DOHH2 (cell line): ENCODE measurements around the gene ALAS1.

Source experiments
- H3F3A ChIP-seq: fragments of 200-600 bp; sonication (generic), shearing (Covaris generic); 2 replicates; pipeline ENCODE4 v1.6.0; 2016; ENCODE audit warnings: antibody characterized with exemption, mild to moderate bottlenecking; ENCODE audit not compliant: control insufficient read depth, insufficient read depth
- H3K27ac ChIP-seq: fragments of 200-600 bp; sonication (generic); 2 replicates; pipeline ENCODE4 v1.5.1; 2014; ENCODE audit warnings: low read depth, mild to moderate bottlenecking, low read length, moderate library complexity
- H3K27me3 ChIP-seq: fragments of 200-600 bp; sonication (generic); 2 replicates; pipeline ENCODE4 v1.6.1; 2014; ENCODE audit warnings: mild to moderate bottlenecking, low read length, mixed read lengths; ENCODE audit not compliant: control insufficient read depth
- H3K36me3 ChIP-seq: fragments of 200-600 bp; sonication (generic); 2 replicates; pipeline ENCODE4 v1.6.1; 2014; ENCODE audit warnings: mild to moderate bottlenecking, low read length, moderate library complexity, mixed read lengths; ENCODE audit not compliant: control insufficient read depth
- H3K4me1 ChIP-seq: fragments of 200-600 bp; sonication (generic); 2 replicates; pipeline ENCODE4 v1.6.1; 2014; ENCODE audit warnings: mild to moderate bottlenecking, low read length, mixed read lengths; ENCODE audit not compliant: control insufficient read depth
- H3K4me2 ChIP-seq: fragments of 200-600 bp; sonication (generic); 2 replicates; pipeline ENCODE4 v1.6.0; 2014; ENCODE audit warnings: mild to moderate bottlenecking, low read length, moderate library complexity
- H3K4me3 ChIP-seq: fragments of 200-600 bp; sonication (generic); 2 replicates; pipeline ENCODE4 v1.5.1; 2014; ENCODE audit warnings: mild to moderate bottlenecking, low read length, mixed read lengths
- H3K79me2 ChIP-seq: fragments of 200-600 bp; sonication (generic); 2 replicates; pipeline ENCODE4 v1.6.1; 2014; ENCODE audit warnings: mild to moderate bottlenecking, low read length, mixed read lengths; ENCODE audit not compliant: control insufficient read depth
- H3K9me2 ChIP-seq: fragments of 200-600 bp; sonication (generic); replicated peaks from 2 replicates; pipeline ENCODE4 v1.6.1; 2014; ENCODE audit warnings: mild to moderate bottlenecking, low read length, mixed read lengths; ENCODE audit not compliant: control insufficient read depth
- H3K9me3 ChIP-seq: fragments of 200-600 bp; sonication (generic); 2 replicates; pipeline ENCODE4 v1.6.1; 2014; ENCODE audit warnings: antibody characterized with exemption, low read length, mixed read lengths; ENCODE audit not compliant: control insufficient read depth, insufficient read depth
- H4K20me1 ChIP-seq: fragments of 200-600 bp; sonication (generic); 2 replicates; pipeline ENCODE4 v1.6.0; 2014; ENCODE audit warnings: low read depth, mild to moderate bottlenecking, antibody characterized with exemption, low read length, moderate library complexity; ENCODE audit not compliant: control insufficient read depth, insufficient read depth
- EZH2phosphoT487 ChIP-seq: fragments of 200-600 bp; sonication (generic); IDR thresholded peaks from 2 replicates; pipeline ENCODE4 v1.6.1; 2017; ENCODE audit warnings: borderline replicate concordance, mild to moderate bottlenecking, antibody characterized with exemption, low read length, moderate library complexity, mixed read lengths
- TF ChIP-seq, protein P1 (sequence below): fragments of 200-600 bp; sonication (generic); IDR thresholded peaks from one replicate; pipeline ENCODE4 v1.5.1; 2014; ENCODE audit warnings: antibody characterized with exemption, mild to moderate bottlenecking, low read depth, low read length; ENCODE audit not compliant: poor library complexity, severe bottlenecking

The ALAS1 gene

DNA sequence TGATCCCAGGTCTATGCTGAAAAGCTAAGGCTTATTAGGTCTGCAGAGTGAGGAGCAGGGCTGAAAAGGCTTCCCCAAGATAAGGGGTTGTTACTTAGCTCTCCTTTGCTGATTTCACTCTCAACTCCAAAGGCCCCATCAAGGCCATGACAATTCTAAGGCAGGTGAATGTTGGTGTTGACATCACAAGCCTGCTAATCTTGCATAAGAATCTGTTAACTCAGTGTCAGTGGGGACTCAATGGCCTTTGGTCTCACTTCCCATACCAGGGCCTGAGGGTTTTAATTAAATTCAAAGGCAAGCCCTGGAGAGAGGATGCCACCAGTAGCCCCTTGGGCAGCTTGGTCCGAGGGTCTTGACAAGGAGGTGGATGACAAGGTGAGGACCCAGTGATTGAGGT lies 9.4 kb upstream of the ALAS1 start:
- Histone ChIP-seq H3K27me3 (no peaks in the 10 kb centered on the region), H4K20me1 (no peaks in the 10 kb centered on the region), H3K9me3 (no peaks in the 10 kb centered on the region), H3K79me2 (no peaks in the 10 kb centered on the region), H3F3A (no peaks in the 10 kb centered on the region), H3K36me3 (no peaks in the 10 kb centered on the region), H3K4me2 (no peak overlapping the region), H3K27ac (no peak overlapping the region), H3K4me1 (no peaks in the 10 kb centered on the region), H3K9me2 (no peaks in the 10 kb centered on the region), H3K4me3 (no peak overlapping the region)
- no peak for TF ChIP-seq EZH2phosphoT487
- TF ChIP-seq, protein P1, sequence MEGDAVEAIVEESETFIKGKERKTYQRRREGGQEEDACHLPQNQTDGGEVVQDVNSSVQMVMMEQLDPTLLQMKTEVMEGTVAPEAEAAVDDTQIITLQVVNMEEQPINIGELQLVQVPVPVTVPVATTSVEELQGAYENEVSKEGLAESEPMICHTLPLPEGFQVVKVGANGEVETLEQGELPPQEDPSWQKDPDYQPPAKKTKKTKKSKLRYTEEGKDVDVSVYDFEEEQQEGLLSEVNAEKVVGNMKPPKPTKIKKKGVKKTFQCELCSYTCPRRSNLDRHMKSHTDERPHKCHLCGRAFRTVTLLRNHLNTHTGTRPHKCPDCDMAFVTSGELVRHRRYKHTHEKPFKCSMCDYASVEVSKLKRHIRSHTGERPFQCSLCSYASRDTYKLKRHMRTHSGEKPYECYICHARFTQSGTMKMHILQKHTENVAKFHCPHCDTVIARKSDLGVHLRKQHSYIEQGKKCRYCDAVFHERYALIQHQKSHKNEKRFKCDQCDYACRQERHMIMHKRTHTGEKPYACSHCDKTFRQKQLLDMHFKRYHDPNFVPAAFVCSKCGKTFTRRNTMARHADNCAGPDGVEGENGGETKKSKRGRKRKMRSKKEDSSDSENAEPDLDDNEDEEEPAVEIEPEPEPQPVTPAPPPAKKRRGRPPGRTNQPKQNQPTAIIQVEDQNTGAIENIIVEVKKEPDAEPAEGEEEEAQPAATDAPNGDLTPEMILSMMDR, result no peak

DNA sequence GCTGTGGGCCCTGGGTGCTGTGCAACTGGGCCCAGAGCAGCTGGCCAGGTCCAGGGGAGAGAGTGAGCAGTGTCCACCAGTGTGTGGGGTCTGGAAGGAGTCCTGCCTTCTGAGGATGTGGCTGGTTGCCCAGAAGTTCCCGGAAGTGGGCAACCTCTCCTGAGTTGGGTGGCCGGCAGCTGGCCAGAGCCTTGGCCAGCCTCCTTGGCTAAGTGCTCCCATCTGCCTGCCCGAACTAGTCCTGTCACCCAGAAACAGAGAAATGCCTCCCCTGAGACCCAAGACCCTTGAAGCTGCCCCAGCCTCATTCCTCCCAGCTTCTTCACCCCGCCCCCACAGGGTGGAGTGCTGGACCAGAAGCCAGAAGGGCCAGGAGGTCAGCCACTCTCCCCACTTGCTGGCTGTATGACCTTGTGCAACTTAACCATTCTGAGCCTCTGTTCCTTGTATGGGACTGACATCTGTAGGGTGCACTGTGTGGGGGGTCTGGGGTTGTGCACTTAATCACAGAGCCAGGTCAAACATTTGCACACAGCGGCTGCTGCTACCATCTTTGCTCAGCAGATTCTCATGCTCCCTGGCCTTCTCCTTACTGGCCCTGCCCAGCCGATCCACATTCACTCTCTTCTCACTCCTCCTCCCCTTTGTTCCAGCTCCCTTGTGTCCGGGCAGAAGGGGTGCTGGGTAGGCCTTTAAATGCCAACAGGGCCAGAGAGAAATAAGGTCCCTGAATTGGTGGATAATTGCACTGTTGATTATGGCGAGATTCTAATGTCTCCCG lies 7.5 kb upstream of the ALAS1 start:
- Histone ChIP-seq H3K79me2 (no peaks in the 10 kb centered on the region), H4K20me1 (no peaks in the 10 kb centered on the region), H3K36me3 (no peaks in the 10 kb centered on the region), H3K9me2 (no peaks in the 10 kb centered on the region), H3F3A (no peaks in the 10 kb centered on the region), H3K9me3 (no peaks in the 10 kb centered on the region), H3K4me3 (no peak overlapping the region), H3K4me1 (no peaks in the 10 kb centered on the region), H3K4me2 (no peak overlapping the region), H3K27ac (no peak overlapping the region), H3K27me3 (no peaks in the 10 kb centered on the region)
- TF ChIP-seq, protein P1, result no peak
- no peak for TF ChIP-seq EZH2phosphoT487

DNA sequence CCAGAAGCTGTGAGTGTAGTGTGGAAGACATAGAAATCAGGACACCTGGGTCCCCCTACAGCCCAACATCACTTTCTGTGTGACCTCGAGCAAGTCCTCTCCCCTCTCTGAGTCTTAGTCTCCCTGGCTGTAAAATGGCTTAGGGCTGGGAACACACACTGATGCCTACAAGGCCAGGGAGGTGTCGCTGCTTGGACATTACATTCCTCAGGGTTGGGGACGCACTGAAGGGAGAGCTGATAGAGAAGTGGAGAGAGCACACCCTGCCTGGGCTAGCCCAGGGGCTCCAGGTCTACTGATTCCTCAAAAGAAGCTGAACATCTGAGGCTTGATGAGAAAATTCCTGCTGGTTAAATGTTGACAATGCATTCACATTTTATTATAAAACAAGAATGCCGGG lies 6.3 kb upstream of the ALAS1 start:
- Histone ChIP-seq H3K36me3 (no peaks in the 10 kb centered on the region), H3K79me2 (no peaks in the 10 kb centered on the region), H3K9me3 (no peaks in the 10 kb centered on the region), H3K4me2 (no peak overlapping the region), H3K27me3 (no peaks in the 10 kb centered on the region), H3F3A (no peaks in the 10 kb centered on the region), H3K4me1 (no peaks in the 10 kb centered on the region), H3K9me2 (no peaks in the 10 kb centered on the region), H3K4me3 (no peak overlapping the region), H3K27ac (no peak overlapping the region), H4K20me1 (no peaks in the 10 kb centered on the region)
- TF ChIP-seq, protein P1, result no peak
- no peak for TF ChIP-seq EZH2phosphoT487
